ENCODE data around the gene GMDS.

DNA sequence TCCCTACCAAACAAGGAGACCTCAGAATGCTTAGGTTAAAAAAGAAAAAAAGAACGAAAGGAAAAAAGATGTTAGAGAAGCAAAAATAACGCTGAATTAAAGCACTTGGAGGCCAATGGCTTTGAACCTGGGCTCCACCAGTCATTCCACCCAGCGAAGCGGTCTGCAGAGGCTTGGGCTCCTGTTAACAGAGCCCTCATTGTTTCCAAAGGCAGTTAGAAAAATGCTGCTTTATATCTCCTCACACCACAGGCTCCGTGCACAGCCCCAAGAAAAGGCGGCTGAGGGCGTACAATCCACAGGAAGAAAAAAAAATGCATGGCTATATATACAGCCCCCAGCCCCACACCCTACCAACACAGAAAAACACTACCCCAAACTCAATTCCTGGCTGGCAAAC lies 379.8 kb downstream of the GMDS start:
- no peak for TF ChIP-seq EZH2 (IDR thresholded peaks at IDR 0.05; ENCODE audit: insufficient read depth, poor library complexity, severe bottlenecking)
- TF ChIP-seq EZH2phosphoT487 (IDR thresholded peaks at IDR 0.05; ENCODE audit: insufficient read depth, low read depth) = no peak
